Esophagus mucosa (tissue), 1 donor: ENCODE measurements around the gene FSTL1. TPM values are rescaled to one million over a fixed set of nuclear protein-coding genes. Genes with fewer than 3 reads are reported as not detected.
"Not testable (repeated sequence)": the region's sequence is repeated elsewhere in the genome, so short reads cannot be mapped to it uniquely, and the experiment has no call there.

Experiments
- ATAC-seq: fragments of 200-7000 bp; cut with Tn5 transposase; one replicate; pipeline ENCODE4 v1.9.1; 2020
- total RNA-seq: library from RNA; stranded (reverse); gene quantifications from one replicate; pipeline ENCODE4 v1.2.4, GENCODE V29; 2023
- donor health status: DM: yes; HTN: yes; CAD: no.

Gene FSTL1
- total RNA-seq, 1 donor from 2014 or later, result 15.8 TPM

- peak; percentile 99 for ATAC-seq
These were observed 33.4 kb downstream of the FSTL1 start for GRCh38 chr3:120417272-120417911.

GRCh38 chr3:120416868-120417267, 33.9 kb downstream of the FSTL1 start:
- ATAC-seq, result peak; percentile 19

- ATAC-seq, result no peak
These were observed 35.0 kb downstream of the FSTL1 start for GRCh38 chr3:120415756-120416155.

- no peak for ATAC-seq
These were observed 40.3 kb downstream of the FSTL1 start for GRCh38 chr3:120410541-120410940.

- ATAC-seq, result no peak
These were observed 40.7 kb downstream of the FSTL1 start for GRCh38 chr3:120410116-120410515.

GRCh38 chr3:120407508-120408287, 43.1 kb downstream of the FSTL1 start:
- ATAC-seq, result no peak

- ATAC-seq, result no peak
These were observed 45.9 kb downstream of the FSTL1 start for GRCh38 chr3:120404876-120405275.

- ATAC-seq, result no peak
These were observed 48.5 kb downstream of the FSTL1 start for GRCh38 chr3:120402257-120402656.

- no peak for ATAC-seq
These were observed 51.4 kb downstream of the FSTL1 start for GRCh38 chr3:120399372-120399771.

GRCh38 chr3:120396469-120396868, 54.3 kb downstream of the FSTL1 start:
- ATAC-seq, result no peak

- ATAC-seq, result no peak
These were observed 56.4 kb downstream of the FSTL1 start for GRCh38 chr3:120394347-120394746.

- ATAC-seq, result no peak
These were observed 57.0 kb downstream of the FSTL1 start for GRCh38 chr3:120393761-120394160.

- ATAC-seq, result no peak
These were observed 57.5 kb downstream of the FSTL1 start for GRCh38 chr3:120393243-120393642.

- ATAC-seq, result no peak
These were observed 67.8 kb downstream of the FSTL1 start for GRCh38 chr3:120382941-120383447.

GRCh38 chr3:120381503-120381902, 69.3 kb downstream of the FSTL1 start:
- ATAC-seq, result no peak

- not testable (repeated sequence) for ATAC-seq
These were observed 72.8 kb downstream of the FSTL1 start for GRCh38 chr3:120377948-120378347.

- ATAC-seq, result no peak
These were observed 80.3 kb downstream of the FSTL1 start for GRCh38 chr3:120370463-120370862.

- no peak for ATAC-seq
These were observed 81.7 kb downstream of the FSTL1 start for GRCh38 chr3:120369037-120369467.

GRCh38 chr3:120368172-120368571, 82.6 kb downstream of the FSTL1 start:
- no peak for ATAC-seq

- ATAC-seq, result no peak
These were observed 86.0 kb downstream of the FSTL1 start for GRCh38 chr3:120364821-120365220.

GRCh38 chr3:120364101-120364500, 86.7 kb downstream of the FSTL1 start:
- ATAC-seq, result no peak

- ATAC-seq, result no peak
These were observed 93.0 kb downstream of the FSTL1 start for GRCh38 chr3:120357807-120358206.

GRCh38 chr3:120355486-120355885, 95.3 kb downstream of the FSTL1 start:
- ATAC-seq, result no peak

GRCh38 chr3:120353463-120353862, 97.3 kb downstream of the FSTL1 start:
- no peak for ATAC-seq
